K562 (cell line): ENCODE data around the gene GRIK1. TPM values are rescaled to one million over a fixed set of nuclear protein-coding genes. Genes with fewer than 3 reads are reported as not detected.

Experiments
- C11orf30 ChIP-seq: fragments of 450-650 bp; IDR thresholded peaks from 2 replicates; pipeline ENCODE4 v1.6.1; 2016; ENCODE audit warnings: low read depth, mild to moderate bottlenecking
- KHSRP ChIP-seq: fragments of 450-650 bp; IDR thresholded peaks from 2 replicates; pipeline ENCODE4 v1.6.1; 2017
- POLR2AphosphoS5 ChIP-seq: IDR thresholded peaks from 2 replicates; pipeline ENCODE4 v1.6.1; 2011; ENCODE audit warnings: mild to moderate bottlenecking, low read depth, low read length, moderate library complexity; ENCODE audit not compliant: control insufficient read depth, insufficient read depth
- TCF3 ChIP-seq: sonication (generic); formaldehyde crosslinking; IDR thresholded peaks from 2 replicates; pipeline ENCODE4 v1.4.0; 2020; ENCODE audit warnings: mild to moderate bottlenecking, missing genetic modification reagents
- ZKSCAN8 ChIP-seq: fragments of 200-800 bp; sonication (Bioruptor generic); IDR thresholded peaks from 2 replicates; pipeline ENCODE4 v1.6.1; 2016; ENCODE audit warnings: missing genetic modification characterization, missing compliant biosample characterization
- polyA plus RNA-seq, 8 experiments: library from polyadenylated mRNA; depleted of rRNA in 4 of 8; stranded (reverse) in 5 of 8; unstranded in 3 of 8; fragments of >200 nt; fragmentation: Nextera tagmentation in 2 of 8; fragmentation: Illumina TruSeq in 1 of 8; extraction: Ambion mirVana in 2 of 8; extraction: Trizol in 1 of 8; gene quantifications; 2 replicates each; pipeline versions ENCODE4 v1.2.1 to v1.2.3, GENCODE V29; 2011 to 2014; ENCODE audit warnings: inconsistent platforms in 1 of 8, missing spikeins in 1 of 8
- total RNA-seq, 7 experiments: library from RNA; depleted of rRNA in 6 of 7; stranded (reverse); fragments of >200 nt in 6 of 7; fragmentation: Illumina TruSeq in 2 of 7; extraction: Trizol in 2 of 7; gene quantifications; 2 replicates each; pipeline versions ENCODE4 v1.2.1 to v1.2.3, GENCODE V29; 2011 to 2021; ENCODE audit warnings: low replicate concordance in 1 of 7
- TF ChIP-seq, protein P1 (sequence below): fragments of 450-650 bp; IDR thresholded peaks from 2 replicates; pipeline ENCODE4 v1.6.1; 2016; ENCODE audit warnings: mild to moderate bottlenecking, moderate library complexity
- TF ChIP-seq, protein P2 (sequence below), 2 experiments: fragments of 450-650 bp; formaldehyde crosslinking in 1 of 2; IDR thresholded peaks; 2 replicates each; pipeline versions ENCODE4 v1.4.0 to v1.6.1; 2014 to 2020; ENCODE audit warnings: mild to moderate bottlenecking in 2 of 2, borderline replicate concordance in 1 of 2, low read depth in 1 of 2

GRIK1 gene
- total and polyA plus RNA-seq, 9 of the 15 experiments (the other 6 are each of a cell fraction or from before 2014, with no cell fraction given) = 0.17 to 2.8 (median 0.53) TPM

DNA sequence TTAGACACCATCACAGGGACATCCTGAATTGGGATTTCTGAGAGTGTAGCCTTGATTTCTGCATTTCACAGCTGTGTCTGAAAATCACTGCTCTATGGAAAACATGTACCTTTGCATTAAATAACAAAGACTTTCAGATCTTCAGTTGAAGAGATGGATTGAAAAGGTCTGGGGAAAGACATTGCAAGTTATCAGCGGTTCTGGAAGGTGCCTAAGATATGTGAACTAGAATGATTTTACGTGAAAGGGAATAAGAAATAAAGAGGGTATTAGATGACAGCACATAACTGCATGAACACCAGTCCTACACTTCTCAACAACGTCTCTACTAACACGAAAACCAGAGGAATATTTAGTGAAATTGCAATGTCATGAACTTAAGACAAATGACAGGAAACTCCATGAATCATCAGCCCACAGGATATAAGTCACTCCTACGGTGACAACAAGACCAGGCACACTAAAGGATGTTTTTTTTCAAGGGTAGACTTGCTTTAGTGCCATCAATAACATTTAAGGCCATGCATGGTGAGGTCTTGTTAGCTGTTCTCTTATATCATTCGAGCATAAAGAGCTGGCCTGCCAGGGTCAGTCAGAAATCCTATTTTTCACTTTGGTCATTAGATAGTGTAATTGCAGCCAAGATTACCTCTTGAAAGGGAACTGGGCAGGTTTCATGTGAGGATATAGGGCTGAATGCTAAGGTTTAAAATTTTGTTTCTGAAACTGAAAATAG lies 283.1 kb downstream of the GRIK1 start (continued):
- TF ChIP-seq, protein P1, sequence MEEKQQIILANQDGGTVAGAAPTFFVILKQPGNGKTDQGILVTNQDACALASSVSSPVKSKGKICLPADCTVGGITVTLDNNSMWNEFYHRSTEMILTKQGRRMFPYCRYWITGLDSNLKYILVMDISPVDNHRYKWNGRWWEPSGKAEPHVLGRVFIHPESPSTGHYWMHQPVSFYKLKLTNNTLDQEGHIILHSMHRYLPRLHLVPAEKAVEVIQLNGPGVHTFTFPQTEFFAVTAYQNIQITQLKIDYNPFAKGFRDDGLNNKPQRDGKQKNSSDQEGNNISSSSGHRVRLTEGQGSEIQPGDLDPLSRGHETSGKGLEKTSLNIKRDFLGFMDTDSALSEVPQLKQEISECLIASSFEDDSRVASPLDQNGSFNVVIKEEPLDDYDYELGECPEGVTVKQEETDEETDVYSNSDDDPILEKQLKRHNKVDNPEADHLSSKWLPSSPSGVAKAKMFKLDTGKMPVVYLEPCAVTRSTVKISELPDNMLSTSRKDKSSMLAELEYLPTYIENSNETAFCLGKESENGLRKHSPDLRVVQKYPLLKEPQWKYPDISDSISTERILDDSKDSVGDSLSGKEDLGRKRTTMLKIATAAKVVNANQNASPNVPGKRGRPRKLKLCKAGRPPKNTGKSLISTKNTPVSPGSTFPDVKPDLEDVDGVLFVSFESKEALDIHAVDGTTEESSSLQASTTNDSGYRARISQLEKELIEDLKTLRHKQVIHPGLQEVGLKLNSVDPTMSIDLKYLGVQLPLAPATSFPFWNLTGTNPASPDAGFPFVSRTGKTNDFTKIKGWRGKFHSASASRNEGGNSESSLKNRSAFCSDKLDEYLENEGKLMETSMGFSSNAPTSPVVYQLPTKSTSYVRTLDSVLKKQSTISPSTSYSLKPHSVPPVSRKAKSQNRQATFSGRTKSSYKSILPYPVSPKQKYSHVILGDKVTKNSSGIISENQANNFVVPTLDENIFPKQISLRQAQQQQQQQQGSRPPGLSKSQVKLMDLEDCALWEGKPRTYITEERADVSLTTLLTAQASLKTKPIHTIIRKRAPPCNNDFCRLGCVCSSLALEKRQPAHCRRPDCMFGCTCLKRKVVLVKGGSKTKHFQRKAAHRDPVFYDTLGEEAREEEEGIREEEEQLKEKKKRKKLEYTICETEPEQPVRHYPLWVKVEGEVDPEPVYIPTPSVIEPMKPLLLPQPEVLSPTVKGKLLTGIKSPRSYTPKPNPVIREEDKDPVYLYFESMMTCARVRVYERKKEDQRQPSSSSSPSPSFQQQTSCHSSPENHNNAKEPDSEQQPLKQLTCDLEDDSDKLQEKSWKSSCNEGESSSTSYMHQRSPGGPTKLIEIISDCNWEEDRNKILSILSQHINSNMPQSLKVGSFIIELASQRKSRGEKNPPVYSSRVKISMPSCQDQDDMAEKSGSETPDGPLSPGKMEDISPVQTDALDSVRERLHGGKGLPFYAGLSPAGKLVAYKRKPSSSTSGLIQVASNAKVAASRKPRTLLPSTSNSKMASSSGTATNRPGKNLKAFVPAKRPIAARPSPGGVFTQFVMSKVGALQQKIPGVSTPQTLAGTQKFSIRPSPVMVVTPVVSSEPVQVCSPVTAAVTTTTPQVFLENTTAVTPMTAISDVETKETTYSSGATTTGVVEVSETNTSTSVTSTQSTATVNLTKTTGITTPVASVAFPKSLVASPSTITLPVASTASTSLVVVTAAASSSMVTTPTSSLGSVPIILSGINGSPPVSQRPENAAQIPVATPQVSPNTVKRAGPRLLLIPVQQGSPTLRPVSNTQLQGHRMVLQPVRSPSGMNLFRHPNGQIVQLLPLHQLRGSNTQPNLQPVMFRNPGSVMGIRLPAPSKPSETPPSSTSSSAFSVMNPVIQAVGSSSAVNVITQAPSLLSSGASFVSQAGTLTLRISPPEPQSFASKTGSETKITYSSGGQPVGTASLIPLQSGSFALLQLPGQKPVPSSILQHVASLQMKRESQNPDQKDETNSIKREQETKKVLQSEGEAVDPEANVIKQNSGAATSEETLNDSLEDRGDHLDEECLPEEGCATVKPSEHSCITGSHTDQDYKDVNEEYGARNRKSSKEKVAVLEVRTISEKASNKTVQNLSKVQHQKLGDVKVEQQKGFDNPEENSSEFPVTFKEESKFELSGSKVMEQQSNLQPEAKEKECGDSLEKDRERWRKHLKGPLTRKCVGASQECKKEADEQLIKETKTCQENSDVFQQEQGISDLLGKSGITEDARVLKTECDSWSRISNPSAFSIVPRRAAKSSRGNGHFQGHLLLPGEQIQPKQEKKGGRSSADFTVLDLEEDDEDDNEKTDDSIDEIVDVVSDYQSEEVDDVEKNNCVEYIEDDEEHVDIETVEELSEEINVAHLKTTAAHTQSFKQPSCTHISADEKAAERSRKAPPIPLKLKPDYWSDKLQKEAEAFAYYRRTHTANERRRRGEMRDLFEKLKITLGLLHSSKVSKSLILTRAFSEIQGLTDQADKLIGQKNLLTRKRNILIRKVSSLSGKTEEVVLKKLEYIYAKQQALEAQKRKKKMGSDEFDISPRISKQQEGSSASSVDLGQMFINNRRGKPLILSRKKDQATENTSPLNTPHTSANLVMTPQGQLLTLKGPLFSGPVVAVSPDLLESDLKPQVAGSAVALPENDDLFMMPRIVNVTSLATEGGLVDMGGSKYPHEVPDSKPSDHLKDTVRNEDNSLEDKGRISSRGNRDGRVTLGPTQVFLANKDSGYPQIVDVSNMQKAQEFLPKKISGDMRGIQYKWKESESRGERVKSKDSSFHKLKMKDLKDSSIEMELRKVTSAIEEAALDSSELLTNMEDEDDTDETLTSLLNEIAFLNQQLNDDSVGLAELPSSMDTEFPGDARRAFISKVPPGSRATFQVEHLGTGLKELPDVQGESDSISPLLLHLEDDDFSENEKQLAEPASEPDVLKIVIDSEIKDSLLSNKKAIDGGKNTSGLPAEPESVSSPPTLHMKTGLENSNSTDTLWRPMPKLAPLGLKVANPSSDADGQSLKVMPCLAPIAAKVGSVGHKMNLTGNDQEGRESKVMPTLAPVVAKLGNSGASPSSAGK = peak; percentile 32; the same call in 1 of the 2 replicates
- TF ChIP-seq, protein P2, sequence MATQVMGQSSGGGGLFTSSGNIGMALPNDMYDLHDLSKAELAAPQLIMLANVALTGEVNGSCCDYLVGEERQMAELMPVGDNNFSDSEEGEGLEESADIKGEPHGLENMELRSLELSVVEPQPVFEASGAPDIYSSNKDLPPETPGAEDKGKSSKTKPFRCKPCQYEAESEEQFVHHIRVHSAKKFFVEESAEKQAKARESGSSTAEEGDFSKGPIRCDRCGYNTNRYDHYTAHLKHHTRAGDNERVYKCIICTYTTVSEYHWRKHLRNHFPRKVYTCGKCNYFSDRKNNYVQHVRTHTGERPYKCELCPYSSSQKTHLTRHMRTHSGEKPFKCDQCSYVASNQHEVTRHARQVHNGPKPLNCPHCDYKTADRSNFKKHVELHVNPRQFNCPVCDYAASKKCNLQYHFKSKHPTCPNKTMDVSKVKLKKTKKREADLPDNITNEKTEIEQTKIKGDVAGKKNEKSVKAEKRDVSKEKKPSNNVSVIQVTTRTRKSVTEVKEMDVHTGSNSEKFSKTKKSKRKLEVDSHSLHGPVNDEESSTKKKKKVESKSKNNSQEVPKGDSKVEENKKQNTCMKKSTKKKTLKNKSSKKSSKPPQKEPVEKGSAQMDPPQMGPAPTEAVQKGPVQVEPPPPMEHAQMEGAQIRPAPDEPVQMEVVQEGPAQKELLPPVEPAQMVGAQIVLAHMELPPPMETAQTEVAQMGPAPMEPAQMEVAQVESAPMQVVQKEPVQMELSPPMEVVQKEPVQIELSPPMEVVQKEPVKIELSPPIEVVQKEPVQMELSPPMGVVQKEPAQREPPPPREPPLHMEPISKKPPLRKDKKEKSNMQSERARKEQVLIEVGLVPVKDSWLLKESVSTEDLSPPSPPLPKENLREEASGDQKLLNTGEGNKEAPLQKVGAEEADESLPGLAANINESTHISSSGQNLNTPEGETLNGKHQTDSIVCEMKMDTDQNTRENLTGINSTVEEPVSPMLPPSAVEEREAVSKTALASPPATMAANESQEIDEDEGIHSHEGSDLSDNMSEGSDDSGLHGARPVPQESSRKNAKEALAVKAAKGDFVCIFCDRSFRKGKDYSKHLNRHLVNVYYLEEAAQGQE (IDR thresholded peaks at IDR 0.05; ENCODE audit: borderline replicate concordance) = peak; percentile 25; the same call in 1 of the 2 replicates
- TF ChIP-seq, protein P2 (CRISPR knock-in tag; IDR thresholded peaks at IDR 0.05; ENCODE audit: low read depth) = 0 out of 2 replicates have a peak, but pooled peaks have one; percentile 21
- TF ChIP-seq ZKSCAN8 (CRISPR knock-in tag) (peak; percentile 84), C11orf30 (peak; percentile 99), TCF3 (CRISPR knock-in tag) (peak; percentile 63), KHSRP (peak; percentile 53), POLR2AphosphoS5 (peak; percentile 82)
